HepG2 (cell line): ENCODE results near the gene SRC. TPM values are rescaled to one million over a fixed set of nuclear protein-coding genes. Genes with fewer than 3 reads are reported as not detected.

Experiments used
- ATF3 ChIP-seq: sonication (generic); formaldehyde crosslinking; IDR thresholded peaks from 2 replicates; pipeline ENCODE4 v1.4.0; 2020; ENCODE audit warnings: missing genetic modification reagents
- GRHL1 ChIP-seq: sonication (generic); formaldehyde crosslinking; conservative IDR thresholded peaks from 2 replicates; pipeline ENCODE4 v1.8.0; 2022; ENCODE audit warnings: missing genetic modification reagents
- HNF4G ChIP-seq, 2 experiments: sonication (generic) in 1 of 2; formaldehyde crosslinking in 1 of 2; IDR thresholded peaks; 2 replicates each; pipeline versions ENCODE4 v1.4.0 to v1.6.1; 2011 to 2020; ENCODE audit warnings: borderline replicate concordance in 2 of 2, low read depth in 2 of 2, mild to moderate bottlenecking in 2 of 2, low read length in 1 of 2, missing genetic modification reagents in 1 of 2, moderate library complexity in 1 of 2
- JUND ChIP-seq: sonication (generic); formaldehyde crosslinking; IDR thresholded peaks from 2 replicates; pipeline ENCODE4 v1.8.0; 2022; ENCODE audit warnings: mild to moderate bottlenecking, missing genetic modification reagents
- MAX ChIP-seq: IDR thresholded peaks from 2 replicates; pipeline ENCODE4 v1.6.1; 2012; ENCODE audit warnings: inconsistent platforms
- MEF2D ChIP-seq: sonication (generic); formaldehyde crosslinking; IDR thresholded peaks from 2 replicates; pipeline ENCODE4 v1.5.1; 2020; ENCODE audit warnings: mild to moderate bottlenecking, missing genetic modification reagents
- NR2F6 ChIP-seq, 2 experiments: IDR thresholded peaks; 2 replicates each; pipeline ENCODE4 v1.6.1; 2016; ENCODE audit warnings: antibody characterized with exemption in 1 of 2, mild to moderate bottlenecking in 1 of 2
- RERE ChIP-seq: IDR thresholded peaks from 2 replicates; pipeline ENCODE4 v1.6.1; 2016; ENCODE audit warnings: low read depth, missing genetic modification reagents, missing compliant biosample characterization
- SUZ12 ChIP-seq: fragments of 150-350 bp; IDR thresholded peaks from 2 replicates; pipeline ENCODE4 v1.6.1; 2014; ENCODE audit warnings: low read depth, low read length
- TFE3 ChIP-seq: IDR thresholded peaks from 2 replicates; pipeline ENCODE4 v1.6.1; 2016
- ZGPAT ChIP-seq: IDR thresholded peaks from 2 replicates; pipeline ENCODE4 v1.6.1; 2016; ENCODE audit warnings: mild to moderate bottlenecking
- ZMYM3 ChIP-seq: sonication (generic); formaldehyde crosslinking; IDR thresholded peaks from 2 replicates; pipeline ENCODE4 v1.5.1; 2020; ENCODE audit warnings: mild to moderate bottlenecking, missing genetic modification reagents
- ZNF557 ChIP-seq: sonication (generic); formaldehyde crosslinking; IDR thresholded peaks from 2 replicates; pipeline ENCODE4 v1.4.0; 2020; ENCODE audit warnings: missing genetic modification reagents
- ZNF800 ChIP-seq: sonication (generic); formaldehyde crosslinking; IDR thresholded peaks from 2 replicates; pipeline ENCODE4 v1.4.0; 2020; ENCODE audit warnings: missing genetic modification reagents
- polyA plus RNA-seq, 8 experiments: library from polyadenylated mRNA; depleted of rRNA in 3 of 8; stranded (reverse) in 7 of 8; unstranded in 1 of 8; fragments of >200 nt; fragmentation: Illumina TruSeq in 4 of 8; extraction: Trizol in 4 of 8; gene quantifications; 2 replicates each; pipeline versions ENCODE4 v1.2.1 to v1.2.3, GENCODE V29; 2011 to 2016; ENCODE audit warnings: low read depth in 4 of 8, missing spikeins in 1 of 8, mixed read lengths in 1 of 8; ENCODE audit not compliant: insufficient read depth in 1 of 8
- total RNA-seq, 5 experiments: library from RNA; depleted of rRNA; stranded (reverse); fragments of >200 nt; fragmentation: Illumina TruSeq; extraction: Trizol; gene quantifications; 2 replicates each; pipeline ENCODE4 v1.2.3, GENCODE V29; 2016; ENCODE audit warnings: low read depth in 1 of 5

SRC gene
- total and polyA plus RNA-seq, 2 of the 13 experiments (the other 11 are each of a cell fraction or from before 2014, with no cell fraction given) = 54.7 to 192 TPM

- peak; percentile 82 for TF ChIP-seq ZGPAT (CRISPR knock-in tag)
- TF ChIP-seq MAX = peak; percentile 75; the same call in 1 of the 2 replicates
- TF ChIP-seq JUND (CRISPR knock-in tag) = peak; percentile 97
- no peak for TF ChIP-seq SUZ12
- peak; percentile 100 for TF ChIP-seq ZMYM3 (CRISPR knock-in tag)
- peak; percentile 83 for TF ChIP-seq HNF4G (IDR thresholded peaks at IDR 0.05; ENCODE audit: borderline replicate concordance, low read depth, low read length)
- TF ChIP-seq HNF4G (CRISPR knock-in tag; IDR thresholded peaks at IDR 0.05; ENCODE audit: borderline replicate concordance, low read depth) = peak; percentile 42; the same call in 1 of the 2 replicates
- TF ChIP-seq NR2F6 (IDR thresholded peaks at IDR 0.05) = 0 out of 2 replicates have a peak, but pooled peaks have one; percentile 27
- TF ChIP-seq NR2F6 (CRISPR knock-in tag; IDR thresholded peaks at IDR 0.05) = no peak; the same call in none of the 2 replicates
- TF ChIP-seq ZNF800 (CRISPR knock-in tag) = no peak
- peak; percentile 64; the same call in 1 of the 2 replicates for TF ChIP-seq TFE3 (CRISPR knock-in tag)
- TF ChIP-seq GRHL1 = no peak
- TF ChIP-seq ATF3 (CRISPR knock-in tag) = peak; percentile 91
- no peak for TF ChIP-seq ZNF557 (CRISPR knock-in tag)
- TF ChIP-seq RERE (CRISPR knock-in tag) = peak; percentile 49
- peak; percentile 71; the same call in 1 of the 2 replicates for TF ChIP-seq MEF2D
Measured at GRCh38 chr20:37379967-37380828, 34.3 kb downstream of the SRC start (continued).
